ENCODE data around the gene SPPL3.
"Not testable (repeated sequence)": the region's sequence is repeated elsewhere in the genome, so short reads cannot be mapped to it uniquely, and the experiment has no call there.

SPPL3 gene

GRCh38 chr12:120739821-120740613 is 164.1 kb downstream of the SPPL3 start:
- DNase-seq: no peak

GRCh38 chr12:120739031-120739762 is 165.0 kb downstream of the SPPL3 start:
- no peak for DNase-seq

DNA sequence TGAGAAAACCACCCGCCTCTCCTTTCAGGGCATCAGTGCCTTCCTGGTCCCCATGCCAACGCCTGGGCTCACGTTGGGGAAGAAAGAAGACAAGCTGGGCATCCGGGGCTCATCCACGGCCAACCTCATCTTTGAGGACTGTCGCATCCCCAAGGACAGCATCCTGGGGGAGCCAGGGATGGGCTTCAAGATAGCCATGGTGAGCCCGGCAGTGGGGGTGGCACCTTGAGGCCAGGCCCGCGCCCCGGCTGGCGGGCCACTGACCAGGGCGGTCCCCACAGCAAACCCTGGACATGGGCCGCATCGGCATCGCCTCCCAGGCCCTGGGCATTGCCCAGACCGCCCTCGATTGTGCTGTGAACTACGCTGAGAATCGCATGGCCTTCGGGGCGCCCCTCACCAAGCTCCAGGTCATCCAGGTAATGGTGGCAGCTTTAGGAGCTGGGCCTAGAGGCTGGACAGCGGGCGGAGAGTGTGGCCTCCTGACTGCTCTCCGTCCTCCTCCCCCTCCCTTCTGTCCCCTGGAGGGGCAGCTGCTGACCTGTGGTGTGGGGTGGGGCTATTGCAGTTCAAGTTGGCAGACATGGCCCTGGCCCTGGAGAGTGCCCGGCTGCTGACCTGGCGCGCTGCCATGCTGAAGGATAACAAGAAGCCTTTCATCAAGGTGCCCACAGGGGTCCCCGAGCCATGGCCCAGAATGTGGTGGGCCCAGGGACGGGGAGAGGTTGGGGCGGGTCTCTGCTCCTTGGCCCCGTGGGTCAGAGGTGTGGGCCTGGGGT is 165.7 kb downstream of the SPPL3 start:
- DNase-seq: no peak

DNA sequence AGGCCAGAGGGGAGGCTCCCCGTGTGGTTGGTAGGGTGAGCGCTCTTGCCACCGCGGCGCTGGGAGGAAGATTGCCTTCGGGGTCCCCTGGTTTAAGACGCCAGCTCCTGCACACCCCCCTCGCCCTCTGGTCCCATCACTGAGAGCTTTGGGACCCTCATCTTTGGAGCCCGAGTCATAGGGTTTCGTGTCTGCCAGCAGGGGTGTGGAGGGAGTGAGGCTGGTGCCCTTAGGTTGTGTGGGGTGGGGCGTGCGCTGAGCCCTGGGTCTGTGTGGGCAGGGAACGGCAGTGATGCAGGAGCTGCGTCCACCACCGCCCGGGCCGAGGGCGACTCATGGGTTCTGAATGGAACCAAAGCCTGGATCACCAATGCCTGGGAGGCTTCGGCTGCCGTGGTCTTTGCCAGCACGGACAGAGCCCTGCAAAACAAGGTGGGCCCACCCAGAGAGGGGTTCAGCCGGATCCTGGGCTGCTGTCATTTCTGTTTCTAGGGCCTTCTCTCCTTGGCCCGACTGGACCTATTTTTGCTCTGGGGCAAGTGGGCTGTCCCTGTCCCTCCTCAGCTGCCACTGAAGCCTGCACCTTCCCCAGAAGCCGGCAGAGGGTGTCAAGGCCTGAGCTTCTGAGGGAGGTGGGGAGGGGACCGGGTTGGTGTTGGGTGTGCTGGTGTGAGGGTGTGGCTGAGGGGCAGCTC is 166.5 kb downstream of the SPPL3 start:
- DNase-seq: no peak

DNA sequence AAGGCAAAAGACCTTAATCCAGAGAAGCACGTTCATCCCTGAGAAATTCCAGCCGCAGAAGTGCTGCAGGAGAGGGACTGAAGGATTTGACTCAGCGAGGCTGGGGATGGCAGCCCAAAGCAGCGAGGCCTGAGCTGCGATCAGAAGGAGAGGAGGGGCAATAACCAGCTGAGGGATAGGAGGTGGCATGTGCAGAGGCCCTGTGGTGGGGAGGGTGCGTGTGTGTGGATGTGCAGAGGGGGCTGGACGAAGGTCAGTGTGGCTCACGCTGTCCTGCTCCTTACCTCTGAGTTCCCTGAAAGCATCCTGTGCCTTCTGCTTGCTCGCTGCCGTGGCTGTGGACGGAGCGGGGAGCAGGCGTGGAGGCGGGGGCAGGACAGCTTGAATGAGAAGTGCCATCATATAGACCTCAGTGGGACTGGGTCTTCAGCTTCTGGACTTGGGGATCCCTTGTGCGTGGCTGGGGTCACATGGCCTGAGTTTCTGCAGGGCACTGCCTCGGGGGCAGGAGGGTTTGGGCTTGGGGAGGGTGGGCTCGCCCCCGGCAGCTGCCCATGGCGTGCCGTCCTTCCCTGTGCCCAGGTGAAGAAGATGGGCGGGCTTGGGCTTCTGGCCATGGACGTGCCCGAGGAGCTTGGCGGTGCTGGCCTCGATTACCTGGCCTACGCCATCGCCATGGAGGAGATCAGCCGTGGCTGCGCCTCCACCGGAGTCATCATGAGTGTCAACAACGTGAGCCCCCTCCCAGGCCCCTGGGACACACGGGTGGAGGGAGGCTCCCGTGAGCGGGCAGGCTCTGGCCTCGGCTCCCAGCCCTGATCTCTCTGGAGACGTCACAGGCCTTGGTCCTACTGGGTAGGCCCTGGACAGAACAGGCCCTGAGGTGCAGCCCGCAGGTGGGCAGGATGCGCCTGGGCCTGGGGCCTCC is 167.5 kb downstream of the SPPL3 start:
- no peak for DNase-seq

- DNase-seq: no peak
Measured at GRCh38 chr12:120735181-120735580, 169.0 kb downstream of the SPPL3 start.

DNA sequence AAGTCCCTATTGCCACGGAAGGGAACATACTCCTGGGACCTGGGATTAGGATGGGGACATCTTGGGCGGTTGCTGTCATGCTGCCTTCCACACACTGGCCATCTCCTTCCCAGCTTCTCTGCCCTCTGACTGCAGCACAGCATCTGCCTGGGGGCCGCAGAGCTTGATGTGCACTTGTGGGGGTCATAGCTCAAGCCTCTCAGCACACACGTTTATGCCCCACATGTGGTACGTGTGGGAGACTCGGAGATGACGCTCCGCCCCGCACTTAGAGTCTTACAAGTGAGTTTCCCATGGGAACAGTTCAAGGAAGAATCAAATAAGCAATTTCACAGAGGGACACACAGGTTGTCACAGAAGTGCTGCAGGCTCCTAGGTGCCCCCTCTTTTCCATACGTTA is 169.9 kb downstream of the SPPL3 start:
- DNase-seq: no peak

GRCh38 chr12:120733574-120733973 is 170.6 kb downstream of the SPPL3 start:
- DNase-seq: no peak

- DNase-seq: not testable (repeated sequence)
Measured at GRCh38 chr12:120732198-120732597, 172.0 kb downstream of the SPPL3 start.

GRCh38 chr12:120726961-120727360 is 177.2 kb downstream of the SPPL3 start:
- no peak for DNase-seq

- DNase-seq: no peak
Measured at GRCh38 chr12:120726510-120726793, 177.7 kb downstream of the SPPL3 start.

GRCh38 chr12:120725659-120726509 is 178.3 kb downstream of the SPPL3 start, which contains the start of gene ACADS:
ACADS (plus strand) TSS chr12:120725826; CDS start chr12:120725886, 60 bp downstream.
- DNase-seq: peak; percentile 90

GRCh38 chr12:120725151-120725658 is 179.0 kb downstream of the SPPL3 start:
- DNase-seq: no peak

GRCh38 chr12:120724720-120725119 is 179.4 kb downstream of the SPPL3 start:
- DNase-seq: no peak

DNA sequence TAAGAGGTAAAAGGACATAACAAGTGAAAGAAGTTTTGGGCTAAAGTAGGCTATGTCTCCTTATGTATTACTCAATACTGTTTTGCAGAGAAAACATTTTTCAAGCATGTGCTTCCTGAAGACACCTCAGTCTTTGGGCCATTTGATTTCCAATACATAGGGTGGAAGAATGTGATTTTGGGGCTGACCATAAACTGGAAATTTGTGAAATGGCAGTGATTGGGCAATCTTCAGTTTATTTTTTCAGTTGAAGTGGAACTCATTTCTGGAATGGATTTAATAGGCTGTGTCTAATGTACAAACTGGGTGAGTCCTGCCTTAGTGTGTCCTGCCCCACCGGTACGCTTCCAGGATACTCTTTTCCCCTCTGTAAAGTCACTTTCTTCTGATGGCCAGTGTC is 181.4 kb downstream of the SPPL3 start:
- DNase-seq: no peak

- DNase-seq: no peak
Measured at GRCh38 chr12:120721866-120722265, 182.3 kb downstream of the SPPL3 start.

- no peak for DNase-seq
Measured at GRCh38 chr12:120720987-120721801, 183.0 kb downstream of the SPPL3 start.

- DNase-seq: no peak
Measured at GRCh38 chr12:120720234-120720986, 183.7 kb downstream of the SPPL3 start.

Data from right hindlimb (tissue), 1 donor.